Stimulated activated CD4-positive, alpha-beta T cell treated with anti-CD3 and anti-CD28 coated beads, Interleukin-15, amount 100 ng/mL, for 48 hours (primary cell): ENCODE measurements around the gene PCBD2.
"Not testable (repeated sequence)": the region's sequence is repeated elsewhere in the genome, so short reads cannot be mapped to it uniquely, and the experiment has no call there.

Source experiments
- DNase-seq, 2 donors: peaks; one replicate each; pipeline ENCODE4 v3.0.0-alpha.2; 2020; ENCODE audit warnings: low read depth in 2 of 2

Gene PCBD2

GRCh38 chr5:134963098-134963497 is 58.2 kb downstream of the PCBD2 start:
- no peak for DNase-seq

DNA sequence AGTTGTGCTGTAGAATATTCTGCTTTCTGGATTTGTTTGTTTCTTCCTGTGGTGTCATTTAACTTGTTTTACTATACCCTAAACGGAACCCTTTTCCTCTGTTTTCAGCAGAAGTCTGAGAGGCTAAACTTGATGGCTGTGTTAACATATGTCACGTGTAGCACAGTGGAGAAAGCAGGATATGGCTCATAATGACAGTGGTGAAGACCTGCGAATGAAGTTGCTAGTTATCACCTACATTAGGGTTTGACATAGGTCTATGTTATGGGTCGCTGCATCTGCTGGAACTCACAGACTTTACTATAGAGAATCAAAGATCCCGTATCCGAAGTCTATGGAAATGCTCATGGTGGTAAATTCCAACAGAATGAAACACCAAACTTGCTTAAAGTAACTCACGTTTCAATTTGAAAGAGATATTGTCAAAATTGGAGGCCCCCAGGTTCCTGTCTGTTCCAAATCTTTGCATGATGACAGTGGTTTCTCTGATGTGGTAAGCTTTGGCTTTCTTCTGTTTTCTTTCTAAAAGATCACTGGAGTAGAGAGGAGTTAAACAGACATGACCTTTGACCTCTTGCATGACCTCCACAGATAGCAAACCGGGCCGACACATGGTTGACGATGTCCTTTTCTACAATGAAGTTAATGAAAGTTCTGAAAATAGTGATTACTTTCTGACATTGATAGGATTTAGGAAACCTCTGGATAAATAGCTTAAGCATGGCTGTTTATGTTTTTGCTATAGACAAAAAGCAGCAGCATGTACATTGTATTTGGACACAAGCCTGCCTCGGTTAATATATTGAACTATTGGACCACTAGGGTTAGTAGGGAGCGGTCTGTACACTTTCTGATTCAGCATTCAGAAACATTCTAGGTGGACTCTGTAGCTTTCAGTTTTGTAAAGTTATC is 59.7 kb downstream of the PCBD2 start:
- no peak for DNase-seq

DNA sequence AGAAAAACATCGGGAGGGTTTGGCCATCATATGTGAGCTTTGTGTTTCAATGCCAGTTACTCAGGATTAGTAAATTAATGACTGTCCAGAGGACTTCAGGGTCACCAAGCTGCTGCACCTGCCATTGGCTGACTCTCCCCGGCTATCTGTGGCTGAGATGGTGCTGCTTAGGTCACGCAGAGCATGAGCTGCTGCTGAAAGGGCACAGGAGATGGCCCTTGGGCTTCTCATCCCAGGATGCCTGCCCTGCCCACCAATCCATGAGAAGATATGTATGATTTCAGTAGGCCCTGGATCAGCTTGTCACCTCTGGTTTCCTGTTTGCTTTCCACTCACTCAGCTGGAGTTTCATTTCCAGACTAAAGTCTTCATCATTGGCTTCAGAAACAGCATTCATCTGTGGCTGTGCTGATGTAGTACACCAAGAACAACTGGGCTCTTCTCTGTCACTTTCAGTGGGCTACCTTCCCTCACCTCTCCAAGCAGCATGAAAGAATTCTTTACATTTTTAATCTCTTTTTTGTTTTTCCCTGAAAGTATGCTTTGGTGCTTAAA is 60.4 kb downstream of the PCBD2 start:
- DNase-seq, result no peak

- no peak for DNase-seq
Measured at GRCh38 chr5:134967607-134968006, 62.7 kb downstream of the PCBD2 start, which contains the start of gene CATSPER3. Gene CATSPER3, plus strand, starts transcription at chr5:134967907. Its CDS starts 85 bp downstream, at chr5:134967992.

- DNase-seq, result no peak
Measured at GRCh38 chr5:134968055-134968454, 63.1 kb downstream of the PCBD2 start.

- no peak for DNase-seq
Measured at GRCh38 chr5:134969166-134969565, 64.2 kb downstream of the PCBD2 start.

GRCh38 chr5:134975078-134975715 is 70.3 kb downstream of the PCBD2 start:
- no peak for DNase-seq

DNA sequence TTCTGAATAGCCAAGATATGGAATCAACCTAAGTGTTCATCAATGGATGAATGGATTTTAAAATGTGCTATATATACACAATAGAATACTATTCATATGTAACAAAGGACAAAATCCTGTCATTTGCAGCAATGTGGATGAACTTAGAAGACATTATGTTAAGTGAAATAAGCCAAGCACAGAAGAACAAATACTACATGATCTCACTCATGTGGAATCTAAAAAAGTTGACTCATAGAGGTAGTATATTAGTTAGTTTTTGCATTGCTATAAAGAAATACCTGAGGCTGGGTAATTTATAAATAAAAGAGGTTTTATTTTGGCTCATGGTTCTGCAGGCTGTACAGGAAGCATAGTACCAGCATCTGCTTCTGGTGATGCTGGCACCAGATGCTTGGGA is 70.9 kb downstream of the PCBD2 start:
- DNase-seq, result no peak

- no peak for DNase-seq
Measured at GRCh38 chr5:134976841-134977240, 71.9 kb downstream of the PCBD2 start.

- DNase-seq, result no peak
Measured at GRCh38 chr5:134979416-134979815, 74.5 kb downstream of the PCBD2 start.

- DNase-seq, result no peak
Measured at GRCh38 chr5:134982230-134982629, 77.3 kb downstream of the PCBD2 start.

- DNase-seq, result no peak
Measured at GRCh38 chr5:134989266-134989830, 84.4 kb downstream of the PCBD2 start.

GRCh38 chr5:134990183-134990582 is 85.3 kb downstream of the PCBD2 start:
- not testable (repeated sequence) for DNase-seq

DNA sequence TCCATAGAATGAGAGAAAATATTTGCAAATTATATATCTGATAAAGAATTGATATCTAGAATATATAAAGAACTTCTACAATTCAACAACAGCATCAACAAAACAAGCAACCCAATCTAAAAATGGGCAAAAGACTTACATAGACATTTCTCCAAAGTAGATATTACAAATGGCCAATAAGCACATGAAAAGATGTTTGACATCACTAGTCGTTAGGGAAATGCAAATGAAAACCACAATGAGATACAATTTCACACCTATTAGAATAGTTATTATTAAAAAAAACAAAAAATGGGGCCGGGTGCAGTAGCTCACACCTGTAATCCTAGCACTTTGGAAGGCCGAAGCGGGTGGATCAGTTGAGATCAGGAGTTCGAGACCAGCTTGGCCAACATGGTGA is 87.2 kb downstream of the PCBD2 start:
- no peak for DNase-seq

DNA sequence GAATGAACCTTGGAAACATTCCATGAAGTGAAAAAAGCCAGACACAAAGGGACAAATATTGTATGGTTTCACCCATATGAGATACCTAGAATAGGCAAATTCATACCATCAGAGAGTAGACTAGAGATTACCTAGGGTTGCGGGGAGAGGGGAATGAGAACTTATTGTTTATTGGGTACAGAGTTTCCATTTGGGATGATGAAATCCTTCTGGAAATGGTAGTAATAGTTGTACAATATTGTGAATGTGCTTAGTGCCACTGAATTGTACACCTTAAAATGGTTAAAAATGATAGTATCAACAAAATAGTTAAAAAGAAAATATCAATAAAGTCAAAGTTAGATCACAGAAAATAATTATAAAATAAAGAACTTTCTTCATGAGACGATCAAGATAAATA is 88.2 kb downstream of the PCBD2 start:
- DNase-seq, result no peak

- DNase-seq, result no peak
Measured at GRCh38 chr5:134994560-134995156, 89.7 kb downstream of the PCBD2 start.

GRCh38 chr5:134995850-134996402 is 91.0 kb downstream of the PCBD2 start:
- DNase-seq, result no peak

DNA sequence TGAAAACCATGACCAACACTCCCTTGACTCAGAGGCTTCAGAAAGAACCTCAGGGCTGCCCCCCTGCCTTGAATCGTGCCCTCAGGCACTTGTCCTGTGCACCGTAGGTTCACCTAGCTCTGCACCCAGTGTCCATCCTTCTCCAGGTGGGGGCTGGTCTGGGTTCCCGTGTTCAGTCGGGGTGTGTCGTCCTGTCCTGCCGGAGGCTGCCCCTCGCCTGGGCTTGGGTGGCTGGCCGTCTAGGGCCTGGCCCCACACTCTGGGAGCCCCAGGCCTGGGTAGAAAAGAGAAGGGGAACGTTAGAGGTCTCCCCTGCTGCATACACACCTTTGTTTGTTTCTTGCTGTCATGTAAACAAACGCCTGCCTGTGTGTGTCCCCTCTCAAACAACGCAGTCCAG is 92.1 kb downstream of the PCBD2 start:
- DNase-seq, result no peak

DNA sequence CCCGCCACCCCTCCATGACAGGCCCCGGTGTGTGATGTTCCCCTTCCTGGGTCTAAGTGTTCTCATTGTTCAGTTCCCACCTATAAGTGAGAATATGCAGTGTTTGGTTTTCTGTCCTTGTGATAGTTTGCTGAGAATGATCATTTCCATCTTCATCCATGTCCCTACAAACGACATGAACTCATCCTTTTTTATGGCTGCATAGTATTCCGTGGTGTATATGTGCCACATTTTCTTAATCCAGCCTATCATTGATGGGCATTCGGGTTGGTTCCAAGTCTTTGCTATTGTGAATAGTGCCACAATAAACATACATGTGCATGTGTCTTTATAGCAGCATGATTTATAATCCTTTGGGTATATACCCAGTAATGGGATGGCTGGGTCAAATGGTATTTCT is 93.1 kb downstream of the PCBD2 start:
- not testable (repeated sequence) for DNase-seq

- DNase-seq, result no peak
Measured at GRCh38 chr5:135004376-135004775, 99.4 kb downstream of the PCBD2 start.

- no peak for DNase-seq
Measured at GRCh38 chr5:135005076-135005475, 100.1 kb downstream of the PCBD2 start.

DNA sequence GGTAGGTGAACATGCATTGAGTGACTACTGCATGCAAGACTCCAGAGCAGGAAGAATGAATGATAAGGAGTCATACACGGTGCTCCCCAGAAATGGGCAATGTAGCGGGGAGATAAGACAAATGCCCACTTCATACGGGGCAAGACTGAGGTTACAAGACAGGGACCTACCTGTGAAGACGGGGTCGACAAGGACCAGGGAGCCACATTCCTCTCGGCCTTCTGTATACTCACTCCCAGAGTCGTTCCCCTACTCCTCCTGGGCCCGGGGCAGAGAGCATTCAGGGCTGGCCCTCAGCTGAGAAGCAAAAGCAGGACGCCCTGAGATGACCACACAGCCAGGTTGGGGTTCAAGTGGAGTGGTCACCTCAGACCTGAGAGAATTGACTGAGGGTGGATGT is 102.4 kb downstream of the PCBD2 start:
- no peak for DNase-seq
